ENCODE data around the gene TEX35.
"Not testable (repeated sequence)": the region's sequence is repeated elsewhere in the genome, so short reads cannot be mapped to it uniquely, and the experiment has no call there.

DNA sequence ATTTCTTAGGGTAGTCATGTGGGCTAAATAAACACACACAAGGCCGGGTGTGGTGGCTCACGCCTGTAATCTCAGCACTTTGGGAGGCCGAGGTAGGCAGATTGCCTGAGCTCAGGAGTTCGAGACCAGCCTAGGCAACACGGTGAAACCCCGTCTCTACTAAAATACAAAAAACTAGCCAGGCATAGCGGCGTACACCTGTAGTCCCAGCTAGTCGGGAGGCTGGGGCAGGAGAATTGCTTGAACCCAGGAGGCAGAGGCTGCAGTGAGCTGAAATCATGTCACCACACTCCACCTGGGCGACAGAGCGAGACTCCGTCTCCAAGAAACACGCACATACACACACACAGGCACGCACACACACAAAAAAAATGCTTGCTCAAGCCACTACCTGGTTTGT lies 9.6 kb upstream of the TEX35 start:
- TF ChIP-seq, protein P1, sequence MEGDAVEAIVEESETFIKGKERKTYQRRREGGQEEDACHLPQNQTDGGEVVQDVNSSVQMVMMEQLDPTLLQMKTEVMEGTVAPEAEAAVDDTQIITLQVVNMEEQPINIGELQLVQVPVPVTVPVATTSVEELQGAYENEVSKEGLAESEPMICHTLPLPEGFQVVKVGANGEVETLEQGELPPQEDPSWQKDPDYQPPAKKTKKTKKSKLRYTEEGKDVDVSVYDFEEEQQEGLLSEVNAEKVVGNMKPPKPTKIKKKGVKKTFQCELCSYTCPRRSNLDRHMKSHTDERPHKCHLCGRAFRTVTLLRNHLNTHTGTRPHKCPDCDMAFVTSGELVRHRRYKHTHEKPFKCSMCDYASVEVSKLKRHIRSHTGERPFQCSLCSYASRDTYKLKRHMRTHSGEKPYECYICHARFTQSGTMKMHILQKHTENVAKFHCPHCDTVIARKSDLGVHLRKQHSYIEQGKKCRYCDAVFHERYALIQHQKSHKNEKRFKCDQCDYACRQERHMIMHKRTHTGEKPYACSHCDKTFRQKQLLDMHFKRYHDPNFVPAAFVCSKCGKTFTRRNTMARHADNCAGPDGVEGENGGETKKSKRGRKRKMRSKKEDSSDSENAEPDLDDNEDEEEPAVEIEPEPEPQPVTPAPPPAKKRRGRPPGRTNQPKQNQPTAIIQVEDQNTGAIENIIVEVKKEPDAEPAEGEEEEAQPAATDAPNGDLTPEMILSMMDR (IDR thresholded peaks at IDR 0.05), result not testable (repeated sequence)
- not testable (repeated sequence) for TF ChIP-seq POLR2A, EP300, POLR2AphosphoS5 (IDR thresholded peaks at IDR 0.05)
